ENCODE data around the gene SPRED2. TPM values are rescaled to one million over a fixed set of nuclear protein-coding genes. Genes with fewer than 3 reads are reported as not detected.

Gene SPRED2
- total RNA-seq, 4 donors from 2014 or later, result 8.1 to 15.1 (median 9.1) TPM

GRCh38 chr2:65466551-65466950 lies 34.2 kb upstream of the SPRED2 start:
- intact Hi-C loops (cut with DNase I), result no loop called here
- Histone ChIP-seq H3K36me3 (no peaks in the 10 kb centered on the region), H3K27ac (no peak overlapping the region), H3K9me3 (peaks cover 0 to 5% (median 0%) of the 10 kb centered on the region in 3 donors), H3K4me3 (no peak overlapping the region), H3K4me1 (no peaks in the 10 kb centered on the region), H3K27me3 (peaks cover 0 to 9% (median 0%) of the 10 kb centered on the region in 4 donors)
- TF ChIP-seq POLR2A (IDR thresholded peaks at IDR 0.05), result no peak
- no peak for TF ChIP-seq CTCF (IDR thresholded peaks at IDR 0.05)
- WGBS, 2 donors, result 84 to 96% methylated on average over 3 of the region's 3 CpGs
- DNase-seq, result no peak

GRCh38 chr2:65465857-65466256 lies 33.5 kb upstream of the SPRED2 start:
- TF ChIP-seq POLR2A (IDR thresholded peaks at IDR 0.05), result no peak
- no peak for TF ChIP-seq CTCF (IDR thresholded peaks at IDR 0.05)
- Histone ChIP-seq H3K4me3 (no peak overlapping the region), H3K27me3 (peaks cover 0 to 9% (median 0%) of the 10 kb centered on the region in 4 donors), H3K4me1 (no peaks in the 10 kb centered on the region), H3K36me3 (no peaks in the 10 kb centered on the region), H3K9me3 (peaks cover 0 to 5% (median 0%) of the 10 kb centered on the region in 3 donors), H3K27ac (no peak overlapping the region)
- no peak for DNase-seq
- 56 to 82% methylated on average over 5 of the region's 5 CpGs for WGBS, 2 donors
- intact Hi-C loops (cut with DNase I), result no loop called here

DNA sequence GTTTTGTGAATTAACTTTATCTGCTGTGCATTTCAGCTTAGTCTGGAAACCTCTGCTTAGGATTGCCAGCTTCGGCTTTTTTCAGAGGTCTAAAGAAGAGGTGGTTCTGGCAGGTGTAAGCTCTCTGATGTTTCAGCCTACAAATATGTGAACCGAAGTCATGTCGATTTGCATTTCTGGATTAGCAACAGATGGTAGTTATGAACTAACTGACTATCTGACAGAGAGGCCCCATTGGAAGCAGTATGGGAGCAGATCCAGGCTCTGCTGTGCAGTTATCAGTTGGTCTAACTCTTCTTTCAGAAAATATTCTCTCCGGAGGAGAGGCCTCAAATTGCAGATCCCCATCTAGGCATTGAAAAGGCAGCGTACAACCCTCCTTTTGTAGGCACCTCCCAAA lies 32.7 kb upstream of the SPRED2 start:
- intact Hi-C loops (cut with DNase I), result no loop called here

GRCh38 chr2:65464604-65465003 lies 32.2 kb upstream of the SPRED2 start:
- no peak for DNase-seq
- TF ChIP-seq CTCF (IDR thresholded peaks at IDR 0.05) (no peak), POLR2A (IDR thresholded peaks at IDR 0.05) (no peak)
- Histone ChIP-seq H3K4me1 (no peaks in the 10 kb centered on the region), H3K4me3 (no peak overlapping the region), H3K27ac (no peak overlapping the region), H3K9me3 (peaks cover 0 to 5% (median 0%) of the 10 kb centered on the region in 3 donors), H3K27me3 (peaks cover 0 to 9% (median 0%) of the 10 kb centered on the region in 4 donors), H3K36me3 (no peaks in the 10 kb centered on the region)
- 31 to 38% methylated on average over 3 of the region's 3 CpGs for WGBS, 2 donors
- intact Hi-C loops (cut with DNase I), result no loop called here

More for the DNA sequence above, 32.7 kb upstream of the SPRED2 start:
- no peaks in the 10 kb centered on the region for H3K36me3 ChIP-seq
- peaks cover 0 to 5% (median 0%) of the 10 kb centered on the region in 3 donors for H3K9me3 ChIP-seq
- no peak overlapping the region for H3K4me3 ChIP-seq
- TF ChIP-seq CTCF (IDR thresholded peaks at IDR 0.05), result no peak
- no peak for TF ChIP-seq POLR2A (IDR thresholded peaks at IDR 0.05)
- no peaks in the 10 kb centered on the region for H3K4me1 ChIP-seq
- DNase-seq, result no peak
- peaks cover 0 to 9% (median 0%) of the 10 kb centered on the region in 4 donors for H3K27me3 ChIP-seq
- H3K27ac ChIP-seq, result no peak overlapping the region
- WGBS, 2 donors, result 52 to 60% methylated on average over 3 to 5 of the region's 5 CpGs

DNA sequence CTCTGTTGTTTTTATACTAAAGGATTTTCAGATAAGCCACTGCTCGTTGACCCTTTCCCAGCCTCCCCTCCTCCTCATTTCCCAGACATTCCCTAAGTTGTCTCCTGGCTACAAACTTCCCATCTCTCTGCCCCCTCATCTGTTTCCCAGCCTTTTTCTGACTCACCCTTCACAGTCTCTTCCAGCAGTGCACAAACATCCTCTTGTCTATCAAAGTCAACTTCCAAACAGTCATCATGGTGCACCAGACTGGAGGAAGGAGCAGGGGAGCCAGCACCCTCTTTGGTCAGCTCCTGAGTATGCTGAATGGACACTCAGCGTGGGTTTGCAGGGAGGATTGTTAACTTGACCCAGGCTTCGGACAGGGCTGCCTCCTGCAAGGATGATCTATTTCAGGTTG lies 26.6 kb upstream of the SPRED2 start:
- no peaks in the 10 kb centered on the region for H3K4me1 ChIP-seq
- no peak overlapping the region for H3K27ac ChIP-seq
- TF ChIP-seq CTCF (IDR thresholded peaks at IDR 0.05), result no peak
- TF ChIP-seq POLR2A (IDR thresholded peaks at IDR 0.05), result no peak
- no peak for DNase-seq
- peaks cover 0 to 30% (median 0%) of the 10 kb centered on the region in 4 donors for H3K27me3 ChIP-seq
- WGBS, 2 donors, result 62 to 71% methylated on average over 3 of the region's 3 CpGs
- no peaks in the 10 kb centered on the region for H3K36me3 ChIP-seq
- H3K9me3 ChIP-seq, result peaks cover 0 to 5% (median 0%) of the 10 kb centered on the region in 3 donors
- intact Hi-C loops (cut with DNase I), result no loop called here
- H3K4me3 ChIP-seq, result no peak overlapping the region

Data from esophagus squamous epithelium (tissue), 5 donors.